Measurements from ENCODE around the gene RNF44. TPM values are rescaled to one million over a fixed set of nuclear protein-coding genes. Genes with fewer than 3 reads are reported as not detected.

Gene RNF44
- total and polyA plus RNA-seq, 2 of the 4 experiments (the other 2 are of a cell fraction) = 0.54 to 12.4 TPM

DNA sequence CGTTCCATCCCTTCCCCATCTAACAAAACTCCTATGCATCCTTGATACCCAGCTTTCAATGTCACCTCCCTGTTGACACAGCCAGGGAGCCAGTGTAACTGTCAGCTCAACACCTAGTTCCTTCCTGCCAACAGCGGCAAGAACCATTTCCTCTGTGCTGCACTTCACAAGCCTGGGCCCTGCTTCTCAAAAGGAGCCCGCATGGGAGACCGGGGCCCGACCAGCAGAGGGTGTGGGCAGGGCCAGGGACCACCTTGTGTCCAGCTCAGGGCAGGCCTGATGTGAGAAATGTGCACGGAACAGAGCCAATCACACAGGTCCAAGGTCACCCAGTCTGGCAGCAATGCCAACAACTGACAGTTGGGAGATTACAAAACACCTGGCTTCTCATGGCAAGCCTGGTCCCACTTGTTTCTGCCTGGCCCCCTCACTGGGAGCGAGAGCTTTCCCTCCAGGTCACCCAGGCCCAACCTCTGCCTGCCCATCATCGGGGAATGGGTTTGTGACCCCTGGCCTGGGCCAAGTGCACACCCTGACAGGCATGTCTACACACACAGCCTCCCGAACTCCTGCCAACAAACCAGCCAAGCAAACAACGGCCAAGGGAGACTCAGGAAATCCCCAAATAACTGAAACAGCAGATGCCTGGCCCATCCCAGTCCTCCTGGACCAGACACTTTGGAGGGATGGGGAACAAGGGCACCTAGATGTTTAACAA lies 3.1 kb downstream of the RNF44 start:
- dilution Hi-C loops (cut with HindIII; ENCODE audit: low sequenced_read_pairs, unreplicated experiment) (no loop called here), in situ Hi-C loops (cut with MboI; ENCODE audit: low sequenced_read_pairs) (no loop called here), intact Hi-C loops (cut with micrococcal nuclease) (no loop called here)
- Histone ChIP-seq H2AK9ac (replicated peaks; ENCODE audit: low read depth, low read length, poor library complexity) (peak overlapping the region; percentile 53), H3K23ac (ENCODE audit: low read depth, low read length) (peak overlapping the region; percentile 43; the same call in 1 of the 2 replicates), H3K9me3 (ENCODE audit: control insufficient read depth, insufficient read depth, low read length) (no peaks in the 10 kb centered on the region), H2BK120ac (ENCODE audit: low read depth, low read length) (no peak overlapping the region), H2AFZ (replicated peaks; ENCODE audit: low read length, poor library complexity) (peak overlapping the region; percentile 46), H3K9ac (ENCODE audit: low read depth, low read length) (no peak overlapping the region), H4K8ac (ENCODE audit: low read depth in 2 of 2, low read length in 2 of 2) (peak overlapping the region in 1 of 2 experiments; percentile 24; a peak in 1 of 4 replicates), H3K4me1 (ENCODE audit: control insufficient read depth, insufficient read depth, low read length) (peaks cover 24% of the 10 kb centered on the region), H3K4me2 (ENCODE audit: low read depth, low read length) (peak overlapping the region; percentile 37; the same call in 1 of the 2 replicates), H3K4me3 (ENCODE audit: insufficient read depth, low read depth, low read length) (no peak overlapping the region), H3K27me3 (ENCODE audit: control insufficient read depth, insufficient read depth, low read length) (no peaks in the 10 kb centered on the region), H2BK20ac (ENCODE audit: low read depth, low read length) (no peak overlapping the region), H2AK5ac (ENCODE audit: low read depth, low read length) (peak overlapping the region; percentile 48), H3K9me1 (ENCODE audit: insufficient read depth, low read length) (peaks cover 15% of the 10 kb centered on the region; the same call in 1 of the 2 replicates), H3K36me3 (ENCODE audit: control insufficient read depth, insufficient read depth, low read length) (peaks cover 23% of the 10 kb centered on the region), H3K18ac (ENCODE audit: low read depth, low read length) (no peak overlapping the region), H3K14ac (replicated peaks; ENCODE audit: low read depth, low read length) (no peak overlapping the region), H4K91ac (ENCODE audit: insufficient read depth, low read depth, low read length) (no peak overlapping the region), H2BK5ac (ENCODE audit: low read depth, low read length, poor library complexity, severe bottlenecking) (no peak overlapping the region), H3K56ac (ENCODE audit: extremely low read depth, insufficient read depth, low read length) (no peak overlapping the region), H2BK15ac (ENCODE audit: low read depth, low read length) (no peak overlapping the region), H4K20me1 (ENCODE audit: insufficient read depth, low read length) (peaks cover 28% of the 10 kb centered on the region), H3K79me1 (ENCODE audit: low read depth in 1 of 2, low read length in 2 of 2) (peaks cover 23 to 49% of the 10 kb centered on the region in 2 experiments), H3K4ac (ENCODE audit: low read depth, low read length) (no peak overlapping the region), H3K27ac (ENCODE audit: insufficient read depth, low read length) (no peak overlapping the region), H4K5ac (ENCODE audit: low read depth, low read length) (no peak overlapping the region)
- ATAC-seq (ENCODE audit: low read depth) = no peak
- no TSS peak for BruUV-seq (replicated peaks)
- POLR2A ChIA-PET (ENCODE audit: unreplicated experiment) = no interaction called here
- TF ChIP-seq, protein P1, sequence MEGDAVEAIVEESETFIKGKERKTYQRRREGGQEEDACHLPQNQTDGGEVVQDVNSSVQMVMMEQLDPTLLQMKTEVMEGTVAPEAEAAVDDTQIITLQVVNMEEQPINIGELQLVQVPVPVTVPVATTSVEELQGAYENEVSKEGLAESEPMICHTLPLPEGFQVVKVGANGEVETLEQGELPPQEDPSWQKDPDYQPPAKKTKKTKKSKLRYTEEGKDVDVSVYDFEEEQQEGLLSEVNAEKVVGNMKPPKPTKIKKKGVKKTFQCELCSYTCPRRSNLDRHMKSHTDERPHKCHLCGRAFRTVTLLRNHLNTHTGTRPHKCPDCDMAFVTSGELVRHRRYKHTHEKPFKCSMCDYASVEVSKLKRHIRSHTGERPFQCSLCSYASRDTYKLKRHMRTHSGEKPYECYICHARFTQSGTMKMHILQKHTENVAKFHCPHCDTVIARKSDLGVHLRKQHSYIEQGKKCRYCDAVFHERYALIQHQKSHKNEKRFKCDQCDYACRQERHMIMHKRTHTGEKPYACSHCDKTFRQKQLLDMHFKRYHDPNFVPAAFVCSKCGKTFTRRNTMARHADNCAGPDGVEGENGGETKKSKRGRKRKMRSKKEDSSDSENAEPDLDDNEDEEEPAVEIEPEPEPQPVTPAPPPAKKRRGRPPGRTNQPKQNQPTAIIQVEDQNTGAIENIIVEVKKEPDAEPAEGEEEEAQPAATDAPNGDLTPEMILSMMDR (conservative IDR thresholded peaks at IDR 0.05; ENCODE audit: low read depth, low read length) = 0 out of 2 replicates have a peak, but pooled peaks have one; percentile 2
- TF ChIP-seq MAZ (IDR thresholded peaks at IDR 0.05; ENCODE audit: borderline replicate concordance, low read depth, low read length) = no peak
- CTCF ChIA-PET = interaction anchor here (0.7 to 1.4 kb wide), 2 partner anchors 86 to 117 kb away, joined by 3 read pairs; partner anchors contain the start of gene FAF2
- WGBS, 2 experiments (ENCODE audit: extremely low coverage in 2 of 2, insufficient read length in 1 of 2) = 20% methylated on average over 6 of the region's 10 CpGs; no CpG with 5 or more reads in 1 of the 2 experiments
- peak; percentile 36 for DNase-seq

Data from IMR-90 (cell line).